ENCODE measurements around the gene KLRG1.

- TF ChIP-seq CTCF (IDR thresholded peaks at IDR 0.05) (no peak), POLR2A (IDR thresholded peaks at IDR 0.05) (no peak)
Measured at GRCh38 chr12:8946733-8947132, 42.6 kb upstream of the KLRG1 start.

Data from testis (tissue), 2 donors.